GM21526 (cell line): ENCODE results near the gene KAZN.

Source experiments
- ATAC-seq: cut with Tn5 transposase; IDR thresholded peaks from one replicate; pipeline ENCODE4 v1.9.1; 2021; ENCODE audit warnings: moderate library complexity; ENCODE audit not compliant: unreplicated experiment, low FRiP score

KAZN gene

GRCh38 chr1:15011661-15012060, 413.2 kb downstream of the KAZN start:
- ATAC-seq = no peak

- ATAC-seq = no peak
These were observed 414.3 kb downstream of the KAZN start for GRCh38 chr1:15012822-15013221.

- ATAC-seq = no peak
These were observed 415.3 kb downstream of the KAZN start for GRCh38 chr1:15013767-15014166.

GRCh38 chr1:15014516-15014915, 416.0 kb downstream of the KAZN start:
- no peak for ATAC-seq

GRCh38 chr1:15016001-15016400, 417.5 kb downstream of the KAZN start:
- ATAC-seq = no peak

GRCh38 chr1:15016526-15016925, 418.0 kb downstream of the KAZN start:
- no peak for ATAC-seq

GRCh38 chr1:15017120-15017519, 418.6 kb downstream of the KAZN start:
- ATAC-seq = no peak

GRCh38 chr1:15018767-15019166, 420.3 kb downstream of the KAZN start:
- ATAC-seq = no peak

GRCh38 chr1:15020943-15021745, 422.7 kb downstream of the KAZN start:
- no peak for ATAC-seq

- no peak for ATAC-seq
These were observed 423.6 kb downstream of the KAZN start for GRCh38 chr1:15022048-15022447.

GRCh38 chr1:15023205-15023604, 424.7 kb downstream of the KAZN start:
- no peak for ATAC-seq

GRCh38 chr1:15023976-15024375, 425.5 kb downstream of the KAZN start:
- ATAC-seq = no peak

- no peak for ATAC-seq
These were observed 427.6 kb downstream of the KAZN start for GRCh38 chr1:15026117-15026489.

GRCh38 chr1:15027515-15027986, 429.1 kb downstream of the KAZN start:
- ATAC-seq = no peak

- ATAC-seq = no peak
These were observed 429.6 kb downstream of the KAZN start for GRCh38 chr1:15028102-15028501.

GRCh38 chr1:15028616-15029015, 430.1 kb downstream of the KAZN start:
- ATAC-seq = no peak

GRCh38 chr1:15029036-15029435, 430.6 kb downstream of the KAZN start:
- ATAC-seq = no peak

- ATAC-seq = no peak
These were observed 431.3 kb downstream of the KAZN start for GRCh38 chr1:15029786-15030185.

GRCh38 chr1:15031251-15031933, 432.9 kb downstream of the KAZN start:
- no peak for ATAC-seq

- no peak for ATAC-seq
These were observed 434.8 kb downstream of the KAZN start for GRCh38 chr1:15033264-15033663.

- ATAC-seq = no peak
These were observed 436.2 kb downstream of the KAZN start for GRCh38 chr1:15034656-15035055.

- no peak for ATAC-seq
These were observed 436.8 kb downstream of the KAZN start for GRCh38 chr1:15035236-15035635.
